CD4-positive, alpha-beta T cell treated with Interleukin-4 for 1 hour (primary cell): ENCODE measurements around the gene AVP.
A peak's percentile ranks its signal among the peaks of the same experiment; 100 is the strongest.

Experiments
- DNase-seq, 2 donors: peaks; one replicate each; pipeline ENCODE4 v3.0.0-alpha.2; 2020 to 2022

The AVP gene

GRCh38 chr20:3047486-3048419, 36.8 kb downstream of the AVP start:
- no peak for DNase-seq

- DNase-seq = no peak
These were observed 37.7 kb downstream of the AVP start for GRCh38 chr20:3046677-3047462.

GRCh38 chr20:3045816-3046676, 38.5 kb downstream of the AVP start, which contains the start of gene MRPS26:
MRPS26 (plus strand) TSS chr20:3046052; CDS start chr20:3046069, 17 bp downstream.
- DNase-seq = peak; percentile 74 to 76

GRCh38 chr20:3045042-3045815, 39.3 kb downstream of the AVP start:
- peak; percentile 56 to 62 for DNase-seq

DNA sequence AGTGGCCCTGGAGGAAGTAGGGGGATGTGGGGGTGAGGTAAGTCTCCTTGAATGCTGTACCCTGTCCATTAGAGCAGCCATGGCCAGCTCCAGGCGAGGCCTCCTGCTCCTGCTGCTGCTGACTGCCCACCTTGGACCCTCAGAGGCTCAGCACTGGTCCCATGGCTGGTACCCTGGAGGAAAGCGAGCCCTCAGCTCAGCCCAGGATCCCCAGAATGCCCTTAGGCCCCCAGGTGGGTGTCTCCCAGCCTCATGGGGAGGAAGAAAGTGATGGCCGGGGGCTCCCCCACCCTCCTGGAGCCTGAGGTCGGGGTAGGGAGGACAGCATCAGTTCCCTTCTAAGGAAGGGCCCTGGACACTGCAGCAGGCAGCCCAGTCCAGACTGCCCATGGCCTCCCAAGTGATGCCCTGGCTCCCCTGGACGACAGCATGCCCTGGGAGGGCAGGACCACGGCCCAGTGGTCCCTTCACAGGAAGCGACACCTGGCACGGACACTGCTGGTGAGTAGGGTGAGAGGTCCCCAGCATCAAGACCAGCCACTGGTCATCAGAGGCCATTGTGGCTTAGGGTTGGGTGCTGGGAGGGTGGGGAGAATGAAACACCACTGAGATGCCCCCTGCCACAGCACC, 40.1 kb downstream of the AVP start:
- DNase-seq = no peak

DNA sequence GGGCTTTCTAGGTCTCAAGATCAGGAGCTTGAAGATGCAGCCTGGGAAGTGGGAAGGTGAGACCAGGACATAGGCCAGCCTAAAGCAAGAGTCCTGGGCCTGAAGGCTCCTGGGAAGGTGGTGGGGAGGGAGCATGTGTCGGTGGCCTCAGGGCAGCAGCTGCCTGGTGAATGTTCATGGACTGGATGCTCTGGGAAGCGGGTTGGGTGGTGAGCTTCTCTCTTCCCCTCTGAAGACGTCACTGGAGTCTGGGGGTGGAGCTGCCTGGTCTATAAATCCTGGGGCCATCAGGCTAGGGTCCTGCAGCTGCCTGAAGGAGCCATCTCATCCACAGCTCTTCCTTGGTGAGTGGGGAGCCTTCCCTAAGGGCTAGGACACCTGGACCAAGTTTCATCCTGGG, 41.2 kb downstream of the AVP start, which contains the start of gene GNRH2:
GNRH2 (plus strand) TSS at position 301 of the 400 bp plus-strand sequence. CDS start 793 bp downstream, outside the sequence.
- DNase-seq = no peak

DNA sequence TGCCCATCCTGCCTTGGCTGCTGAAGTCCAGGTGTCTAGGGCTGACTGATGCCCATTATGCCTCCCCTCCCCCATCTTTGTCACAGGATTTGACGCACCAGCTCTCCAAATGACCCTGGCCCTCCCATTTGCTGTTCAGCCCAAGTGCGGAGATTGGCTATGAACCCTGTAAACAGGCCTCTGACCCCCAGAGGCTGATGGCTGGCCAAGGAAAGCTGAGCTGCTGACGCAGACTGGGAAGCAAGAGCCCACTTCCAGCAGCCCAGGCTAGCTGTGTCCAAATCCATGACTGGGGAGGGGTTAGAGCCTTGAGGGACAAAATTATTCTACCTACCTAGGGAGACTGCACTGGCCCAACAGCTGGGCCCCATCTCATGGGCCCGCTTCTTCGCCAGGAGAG, 41.9 kb downstream of the AVP start:
- DNase-seq = no peak

- no peak for DNase-seq
These were observed 42.6 kb downstream of the AVP start for GRCh38 chr20:3041854-3042409.

DNA sequence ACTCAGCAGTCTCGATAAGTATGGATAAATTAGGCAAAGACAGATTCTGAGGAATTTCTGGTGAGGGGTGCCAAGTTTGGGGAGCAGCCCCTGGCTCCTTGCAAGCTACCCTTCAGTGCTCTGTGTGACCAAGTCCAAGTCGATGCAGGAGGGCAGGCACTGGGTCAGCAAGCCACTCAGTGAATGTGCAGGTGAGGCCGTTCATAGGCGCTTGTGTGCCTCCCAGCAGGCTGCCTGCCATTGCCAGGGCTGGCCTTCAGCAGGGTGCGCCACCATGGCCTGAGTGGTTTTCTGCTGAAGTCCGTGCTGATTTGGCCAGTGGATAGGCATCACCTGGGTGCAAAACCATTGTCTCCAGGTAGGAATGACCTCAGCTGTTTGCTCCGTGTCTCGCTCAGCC, 44.4 kb downstream of the AVP start:
- no peak for DNase-seq

DNA sequence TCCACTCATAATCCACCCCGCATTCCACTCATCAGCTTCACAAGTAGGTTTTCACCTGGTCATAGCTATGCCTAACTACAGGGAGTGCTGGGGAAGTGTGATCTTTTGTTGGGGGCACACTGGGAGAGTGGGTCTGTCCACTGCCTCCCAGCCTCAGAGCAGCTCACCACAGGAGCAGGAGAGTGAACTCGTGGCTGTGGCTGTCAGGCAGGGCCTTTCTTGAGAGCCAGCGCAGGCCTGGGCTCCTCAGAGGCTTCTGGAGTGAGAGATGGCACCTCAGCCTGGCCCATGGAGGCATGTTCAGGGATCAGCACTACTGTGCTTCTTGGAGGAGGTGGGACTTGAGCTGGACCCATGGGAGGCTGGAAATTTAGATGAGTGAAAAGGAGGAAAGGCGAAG, 45.1 kb downstream of the AVP start:
- DNase-seq = no peak

- no peak for DNase-seq
These were observed 46.1 kb downstream of the AVP start for GRCh38 chr20:3038454-3038853.

- DNase-seq = no peak
These were observed 46.9 kb downstream of the AVP start for GRCh38 chr20:3037654-3038053.

- DNase-seq = no peak
These were observed 51.9 kb downstream of the AVP start for GRCh38 chr20:3032624-3033023.
